Testis (tissue), 3 donors: Measurements from ENCODE around the gene LGALS12. TPM values are rescaled to one million over a fixed set of nuclear protein-coding genes. Genes with fewer than 3 reads are reported as not detected.
"Not testable (repeated sequence)": the region's sequence is repeated elsewhere in the genome, so short reads cannot be mapped to it uniquely, and the experiment has no call there.

Experiments used
- DNase-seq: peaks from one replicate; pipeline ENCODE4 v3.0.0-alpha.2; 2019
- H3K27ac ChIP-seq, 2 donors: fragments of 200-600 bp; sonication (generic); one replicate each; pipeline ENCODE4 v1.5.1; 2019
- H3K27me3 ChIP-seq: fragments of 200-600 bp; sonication (generic); one replicate; pipeline ENCODE4 v1.5.1; 2019
- H3K36me3 ChIP-seq: fragments of 200-600 bp; sonication (generic); one replicate; pipeline ENCODE4 v1.5.1; 2017; ENCODE audit warnings: low read depth; ENCODE audit errors: missing control alignments
- H3K4me1 ChIP-seq: fragments of 200-600 bp; sonication (generic); one replicate; pipeline ENCODE4 v1.5.1; 2019
- H3K4me3 ChIP-seq, 2 donors: fragments of 200-600 bp; sonication (generic); one replicate each; pipeline ENCODE4 v1.5.1; 2017 to 2019
- H3K9me3 ChIP-seq: fragments of 200-600 bp; sonication (generic); one replicate; pipeline ENCODE4 v1.5.1; 2017
- POLR2A ChIP-seq: fragments of 450-650 bp; IDR thresholded peaks from one replicate; pipeline ENCODE4 v1.6.1; 2017; ENCODE audit warnings: antibody characterized with exemption, mild to moderate bottlenecking, moderate library complexity
- WGBS, 2 donors: methylation state at CpG; one replicate each; pipeline ENCODE4 v1.1.5; 2018; 5-methylcytosine and 5-hydroxymethylcytosine counted together
- intact Hi-C: fragments of 100-400 bp; cut with DNase I; formaldehyde crosslinking; loops from one replicate; pipeline ENCODE4 v1.15.1; 2023; ENCODE audit warnings: low total_unique reads
- polyA plus RNA-seq: library from polyadenylated mRNA; stranded (reverse); fragments of 350-450 nt; fragmentation: Illumina TruSeq; extraction: RNeasy Lipid Tissue Mini Kit (QIAGEN cat#74804); gene quantifications from one replicate; pipeline ENCODE4 v1.2.3, GENCODE V29; 2014; ENCODE audit warnings: low read depth, low replicate concordance; ENCODE audit not compliant: insufficient read depth
- total RNA-seq, 2 donors: library from RNA; depleted of rRNA; stranded (reverse); fragments of >200 nt; gene quantifications; one replicate each; pipeline ENCODE4 v1.2.3, GENCODE V29; 2016
- TF ChIP-seq, protein P1 (sequence below), 3 experiments: fragments of 450-650 bp in 2 of 3; fragments of 200-600 bp in 1 of 3; sonication (generic) in 1 of 3; IDR thresholded peaks; one replicate each; pipeline ENCODE4 v1.5.1; 2016 to 2019; ENCODE audit warnings: antibody characterized with exemption in 3 of 3, mild to moderate bottlenecking in 2 of 3, moderate library complexity in 1 of 3

Gene LGALS12
- total and polyA plus RNA-seq, 3 donors from 2014 or later: 0.37 TPM; not detected in 2

DNA sequence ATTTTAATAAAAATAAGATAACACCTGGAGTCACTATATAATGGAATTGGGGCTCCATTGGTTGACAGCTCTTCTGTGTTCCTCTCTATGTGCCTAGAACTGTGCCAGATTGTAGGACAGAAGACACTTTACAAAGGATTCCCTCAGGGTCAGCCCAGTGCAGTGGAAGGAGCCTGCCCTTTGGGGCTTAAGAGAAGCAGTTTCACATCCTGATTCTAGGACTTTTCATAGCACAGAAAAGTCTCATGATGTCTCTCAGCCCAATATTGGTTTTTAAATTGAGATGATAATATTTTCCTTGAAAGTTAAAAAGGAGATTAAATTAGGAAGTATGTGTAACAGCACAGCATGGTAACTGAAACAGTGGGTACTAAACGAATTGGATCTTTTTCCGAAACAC is 37.8 kb downstream of the LGALS12 start:
- DNase-seq: no peak

GRCh38 chr11:63547061-63547460 is 41.2 kb downstream of the LGALS12 start:
- TF ChIP-seq, protein P1, sequence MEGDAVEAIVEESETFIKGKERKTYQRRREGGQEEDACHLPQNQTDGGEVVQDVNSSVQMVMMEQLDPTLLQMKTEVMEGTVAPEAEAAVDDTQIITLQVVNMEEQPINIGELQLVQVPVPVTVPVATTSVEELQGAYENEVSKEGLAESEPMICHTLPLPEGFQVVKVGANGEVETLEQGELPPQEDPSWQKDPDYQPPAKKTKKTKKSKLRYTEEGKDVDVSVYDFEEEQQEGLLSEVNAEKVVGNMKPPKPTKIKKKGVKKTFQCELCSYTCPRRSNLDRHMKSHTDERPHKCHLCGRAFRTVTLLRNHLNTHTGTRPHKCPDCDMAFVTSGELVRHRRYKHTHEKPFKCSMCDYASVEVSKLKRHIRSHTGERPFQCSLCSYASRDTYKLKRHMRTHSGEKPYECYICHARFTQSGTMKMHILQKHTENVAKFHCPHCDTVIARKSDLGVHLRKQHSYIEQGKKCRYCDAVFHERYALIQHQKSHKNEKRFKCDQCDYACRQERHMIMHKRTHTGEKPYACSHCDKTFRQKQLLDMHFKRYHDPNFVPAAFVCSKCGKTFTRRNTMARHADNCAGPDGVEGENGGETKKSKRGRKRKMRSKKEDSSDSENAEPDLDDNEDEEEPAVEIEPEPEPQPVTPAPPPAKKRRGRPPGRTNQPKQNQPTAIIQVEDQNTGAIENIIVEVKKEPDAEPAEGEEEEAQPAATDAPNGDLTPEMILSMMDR (IDR thresholded peaks at IDR 0.05): no peak
- TF ChIP-seq POLR2A: no peak
- DNase-seq: no peak
- Histone ChIP-seq H3K27me3 (no peaks in the 10 kb centered on the region), H3K4me1 (no peaks in the 10 kb centered on the region), H3K27ac (no peak overlapping the region), H3K4me3 (no peak overlapping the region), H3K36me3 (no peaks in the 10 kb centered on the region), H3K9me3 (no peaks in the 10 kb centered on the region)
- intact Hi-C loops: no loop called here
- WGBS, 2 donors: 65 to 71% methylated on average over 1 of the region's 1 CpG

More for the DNA sequence above, 37.8 kb downstream of the LGALS12 start:
- 83 to 84% methylated on average over 2 of the region's 2 CpGs for WGBS, 2 donors
- intact Hi-C loops: no loop called here
- Histone ChIP-seq H3K9me3 (no peaks in the 10 kb centered on the region), H3K27ac (no peak overlapping the region), H3K4me3 (no peak overlapping the region), H3K36me3 (no peaks in the 10 kb centered on the region), H3K27me3 (no peaks in the 10 kb centered on the region), H3K4me1 (no peaks in the 10 kb centered on the region)
- TF ChIP-seq, protein P1 (IDR thresholded peaks at IDR 0.05): no peak

DNA sequence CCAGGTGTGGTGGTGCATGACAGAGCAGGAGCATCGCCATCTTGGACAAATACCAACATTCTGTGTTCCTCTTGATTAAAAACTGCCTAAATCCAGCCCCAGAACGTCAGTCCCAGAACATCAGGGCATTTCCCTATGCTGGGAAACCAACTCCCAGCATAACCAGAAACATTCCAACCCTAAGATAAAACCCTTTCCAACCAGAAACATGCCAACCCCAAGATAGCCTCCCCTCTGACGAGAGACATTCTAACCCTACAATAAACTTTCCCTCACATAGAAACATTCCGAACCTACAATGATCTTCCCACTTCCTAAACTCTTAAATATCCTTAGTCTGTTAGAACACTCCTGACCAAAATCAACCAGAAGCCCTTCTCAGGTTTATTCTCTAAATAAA is 42.3 kb downstream of the LGALS12 start:
- Histone ChIP-seq H3K4me3 (no peak overlapping the region), H3K27ac (no peak overlapping the region), H3K9me3 (no peaks in the 10 kb centered on the region), H3K36me3 (no peaks in the 10 kb centered on the region), H3K27me3 (no peaks in the 10 kb centered on the region), H3K4me1 (no peaks in the 10 kb centered on the region)
- WGBS, 2 donors: 67 to 68% methylated on average over 4 of the region's 4 CpGs
- DNase-seq: no peak
- intact Hi-C loops: no loop called here
- TF ChIP-seq, protein P1 (IDR thresholded peaks at IDR 0.05): no peak
- no peak for TF ChIP-seq POLR2A

DNA sequence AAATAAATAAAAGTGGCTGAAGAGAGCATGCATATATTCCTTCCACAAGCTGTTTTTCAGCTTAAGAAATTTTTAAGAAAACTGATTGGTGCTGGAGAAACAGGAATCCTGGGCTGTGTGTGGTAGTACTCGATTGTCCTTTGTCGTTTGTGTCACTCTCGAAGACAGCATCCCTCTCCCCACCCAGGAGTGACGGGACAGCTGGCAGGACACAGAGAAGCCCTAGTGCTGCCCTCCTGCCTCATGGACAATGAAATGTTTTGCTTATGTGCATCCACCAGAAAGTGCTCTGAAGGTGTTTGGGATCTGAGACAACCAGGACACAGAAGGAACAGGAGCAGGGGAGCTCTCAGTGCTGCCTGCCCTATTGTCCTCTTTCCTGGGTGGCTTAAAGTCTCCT is 43.5 kb downstream of the LGALS12 start:
- intact Hi-C loops: no loop called here
- no peak for DNase-seq
- no peak overlapping the region for H3K27ac ChIP-seq

DNA sequence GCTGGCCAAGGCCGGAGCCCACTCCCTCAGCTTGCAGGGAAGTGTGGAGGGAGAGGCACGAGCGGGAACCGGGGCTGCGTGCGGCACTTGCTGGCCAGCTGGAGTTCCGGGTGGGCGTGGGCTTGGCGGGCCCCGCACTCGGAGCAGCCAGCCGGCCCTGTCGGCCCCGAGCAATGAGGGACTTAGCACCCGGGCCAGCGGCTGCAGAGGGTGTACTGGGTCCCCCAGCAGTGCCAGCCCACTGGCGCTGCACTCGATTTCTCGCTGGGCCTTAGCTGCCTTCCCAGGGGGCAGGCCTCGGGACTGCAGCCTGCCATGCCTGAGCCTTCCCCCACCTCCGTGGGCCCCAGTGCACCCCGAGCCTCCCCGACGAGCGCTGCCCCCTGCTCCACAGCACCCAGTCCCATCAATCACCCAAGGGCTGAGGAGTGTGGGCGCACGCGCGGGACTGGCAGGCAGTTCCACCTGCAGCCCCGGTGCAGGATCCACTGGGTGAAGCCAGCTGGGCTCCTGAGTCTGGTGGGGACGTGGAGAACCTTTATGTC is 44.3 kb downstream of the LGALS12 start:
- H3K27ac ChIP-seq, DNase-seq, H3K9me3 ChIP-seq, H3K27me3 ChIP-seq, H3K36me3 ChIP-seq, intact Hi-C loops, H3K4me1 ChIP-seq: not testable (repeated sequence)
- WGBS, 2 donors: 73 to 92% methylated on average over 4 to 25 of the region's 31 CpGs
- H3K4me3 ChIP-seq: peak overlapping the region in 1 of 2 donors; percentile 20

More for the DNA sequence above, 43.5 kb downstream of the LGALS12 start:
- WGBS, 2 donors: 77 to 91% methylated on average over 4 of the region's 4 CpGs
- no peak overlapping the region for H3K4me3 ChIP-seq
- H3K9me3 ChIP-seq: no peaks in the 10 kb centered on the region
- no peaks in the 10 kb centered on the region for H3K36me3 ChIP-seq
- H3K27me3 ChIP-seq: no peaks in the 10 kb centered on the region
- no peak for TF ChIP-seq POLR2A
- TF ChIP-seq, protein P1 (IDR thresholded peaks at IDR 0.05): no peak
- no peaks in the 10 kb centered on the region for H3K4me1 ChIP-seq
